HCT116 (cell line): Measurements from ENCODE around the gene KRTAP4-5.
"Not testable (repeated sequence)": the region's sequence is repeated elsewhere in the genome, so short reads cannot be mapped to it uniquely, and the experiment has no call there.

Source experiments
- CTCF ChIP-seq, 3 experiments: fragments of 200-600 bp in 1 of 3; sonication (generic) in 1 of 3; IDR thresholded peaks in 2 of 3; conservative IDR thresholded peaks in 1 of 3; 2 replicates each; pipeline ENCODE4 v1.5.1; 2012 to 2017; ENCODE audit warnings: low read depth in 2 of 3, low read length in 2 of 3, antibody characterized with exemption in 1 of 3, borderline replicate concordance in 1 of 3, control low read depth in 1 of 3, mild to moderate bottlenecking in 1 of 3, mixed read lengths in 1 of 3, mixed run types in 1 of 3, moderate library complexity in 1 of 3; ENCODE audit not compliant: insufficient read depth in 1 of 3
- EZH2 ChIP-seq: fragments of 200-600 bp; sonication (generic); IDR thresholded peaks from 2 replicates; pipeline ENCODE4 v1.6.1; 2017; ENCODE audit warnings: antibody characterized with exemption, mixed run types
- POLR2A ChIP-seq: IDR thresholded peaks from 2 replicates; pipeline ENCODE4 v1.7.0; 2011; ENCODE audit warnings: borderline replicate concordance; ENCODE audit not compliant: insufficient read depth, insufficient read length; ENCODE audit errors: extremely low read depth
- SIN3A ChIP-seq: IDR thresholded peaks from 2 replicates; pipeline ENCODE4 v1.6.1; 2012; ENCODE audit warnings: low read depth
- YY1 ChIP-seq: IDR thresholded peaks from 2 replicates; pipeline ENCODE4 v1.6.1; 2011; ENCODE audit warnings: low read length, low read depth, moderate library complexity, mild to moderate bottlenecking; ENCODE audit not compliant: insufficient replicate concordance; ENCODE audit errors: extremely low read depth

GRCh38 chr17:41148971-41149651 is 514 bp downstream of the KRTAP4-5 start:
- not testable (repeated sequence) for TF ChIP-seq SIN3A; CTCF (IDR thresholded peaks at IDR 0.05 in 2 of 3, conservative IDR thresholded peaks at IDR 0.05 in 1 of 3; ENCODE audit: borderline replicate concordance in 1 of 3, insufficient read depth in 1 of 3, low read depth in 2 of 3, low read length in 2 of 3); POLR2A; EZH2; YY1
